ENCODE data around the gene FOXE3.

The FOXE3 gene

GRCh38 chr1:47434051-47434842, 18.2 kb downstream of the FOXE3 start:
- no peak for DNase-seq (ENCODE audit: insufficient read length, low spot score)
- no peak for TF ChIP-seq POLR2A (IDR thresholded peaks at IDR 0.05; ENCODE audit: low read depth, low read length)
- no peak for FAIRE-seq

GRCh38 chr1:47435506-47436303, 19.6 kb downstream of the FOXE3 start:
- TF ChIP-seq POLR2A (IDR thresholded peaks at IDR 0.05; ENCODE audit: low read depth, low read length), result no peak
- FAIRE-seq, result no peak
- no peak for DNase-seq (ENCODE audit: insufficient read length, low spot score)

DNA sequence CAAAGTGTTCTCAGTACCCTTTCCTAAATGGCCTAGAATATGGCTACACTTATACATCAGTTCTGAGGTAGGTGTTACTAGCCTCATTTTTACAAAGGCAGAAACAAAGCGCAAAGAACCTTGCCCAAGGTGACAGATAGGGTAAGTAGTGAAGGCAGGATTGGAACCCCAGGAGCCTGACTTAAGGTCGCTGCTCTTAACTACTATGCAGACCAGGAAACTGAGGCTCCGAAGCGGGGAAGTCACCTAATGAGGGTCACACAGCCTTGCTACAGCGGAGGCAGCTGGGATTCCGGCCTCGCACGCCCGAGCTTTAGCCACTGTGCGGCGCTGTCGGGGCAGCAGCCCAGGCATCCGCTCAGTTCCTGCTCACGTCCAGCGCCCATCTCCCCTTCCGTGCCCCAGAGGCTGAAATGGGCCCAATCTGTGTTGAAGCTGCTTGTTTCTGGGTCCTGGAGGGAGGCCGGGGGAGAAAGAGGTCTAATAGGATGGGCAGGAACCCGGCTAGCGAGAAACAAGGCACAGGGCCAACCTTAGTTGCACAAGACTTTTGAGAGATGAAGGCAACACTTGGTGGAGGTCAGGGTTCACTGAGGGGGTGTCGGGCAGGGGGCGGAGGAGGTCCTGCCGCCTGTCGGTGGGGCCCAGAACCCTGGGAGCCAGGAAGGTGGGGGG, 20.4 kb downstream of the FOXE3 start:
- peak; percentile 80 for DNase-seq (ENCODE audit: insufficient read length, low spot score)
- no peak for FAIRE-seq
- no peak for TF ChIP-seq POLR2A (IDR thresholded peaks at IDR 0.05; ENCODE audit: low read depth, low read length)

DNA sequence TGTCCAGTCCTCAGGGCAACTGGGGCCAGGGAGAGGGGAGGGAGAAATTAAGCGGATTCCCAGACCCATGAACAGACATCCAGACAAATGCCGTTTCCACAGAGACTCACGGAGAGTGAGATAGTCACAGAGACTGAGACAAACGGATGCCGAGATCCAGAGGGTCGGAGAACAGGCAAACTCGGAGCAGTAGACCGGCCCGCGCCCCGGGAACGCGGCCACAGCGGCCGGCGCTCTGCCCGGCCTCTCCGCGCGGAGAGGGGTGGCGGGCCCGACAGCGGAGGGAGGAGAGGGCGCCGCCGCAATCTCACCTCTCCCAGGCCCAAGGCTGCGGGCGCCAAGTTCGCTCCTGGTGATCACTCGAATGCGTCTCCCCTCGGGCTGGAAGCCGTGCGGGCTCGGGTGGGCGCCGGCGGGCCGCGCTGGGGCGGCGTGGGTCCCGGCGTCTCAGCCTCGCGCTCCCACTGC, 20.9 kb downstream of the FOXE3 start:
- FAIRE-seq (no peak), DNase-seq (ENCODE audit: insufficient read length, low spot score) (peak; percentile 26)
- TF ChIP-seq POLR2A (IDR thresholded peaks at IDR 0.05; ENCODE audit: low read depth, low read length), result no peak

DNA sequence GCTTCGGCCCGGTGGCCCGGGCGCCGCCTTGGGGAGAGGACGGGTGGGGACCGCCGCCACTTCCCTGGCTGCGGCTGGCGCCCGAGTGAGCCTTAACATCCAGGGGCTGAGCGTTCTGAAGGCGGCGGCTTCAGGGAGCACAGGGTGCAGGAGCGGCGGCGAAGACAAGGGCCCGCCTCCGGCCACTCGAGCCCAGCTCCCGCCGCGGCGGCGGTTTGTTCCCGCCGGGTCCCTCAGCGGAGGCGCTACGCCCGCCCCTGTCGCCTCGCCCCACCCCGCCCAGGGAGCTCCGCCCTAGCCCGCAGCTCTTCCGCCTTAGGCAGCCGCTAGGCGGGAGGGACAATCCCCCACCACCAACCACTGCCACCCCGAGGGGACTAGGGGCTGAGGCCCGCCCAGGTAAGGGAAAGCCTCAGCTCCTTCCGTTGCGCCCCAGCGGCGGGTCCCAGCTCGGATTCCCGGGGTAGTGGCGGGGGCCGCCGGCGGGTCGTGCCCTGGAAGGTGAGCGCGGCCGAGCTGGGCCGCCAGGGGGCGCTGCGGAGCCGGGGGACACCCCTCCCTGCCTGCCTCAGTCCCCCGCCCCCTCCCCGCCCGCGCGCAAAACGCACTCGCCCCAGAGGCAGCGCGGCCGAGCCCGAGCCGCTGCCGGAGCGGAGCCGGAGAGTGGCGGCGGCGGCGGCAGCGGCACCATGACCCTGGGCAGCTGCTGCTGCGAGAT, 21.5 kb downstream of the FOXE3 start, which contains the start of gene FOXD2:
TSS of gene FOXD2 (plus strand) at position 598 of the 718 bp plus-strand sequence. CDS start at position 690, 92 bp downstream.
- DNase-seq (ENCODE audit: insufficient read length, low spot score), result peak; percentile 87
- no peak for FAIRE-seq
- TF ChIP-seq POLR2A (IDR thresholded peaks at IDR 0.05; ENCODE audit: low read depth, low read length), result peak; percentile 78

DNA sequence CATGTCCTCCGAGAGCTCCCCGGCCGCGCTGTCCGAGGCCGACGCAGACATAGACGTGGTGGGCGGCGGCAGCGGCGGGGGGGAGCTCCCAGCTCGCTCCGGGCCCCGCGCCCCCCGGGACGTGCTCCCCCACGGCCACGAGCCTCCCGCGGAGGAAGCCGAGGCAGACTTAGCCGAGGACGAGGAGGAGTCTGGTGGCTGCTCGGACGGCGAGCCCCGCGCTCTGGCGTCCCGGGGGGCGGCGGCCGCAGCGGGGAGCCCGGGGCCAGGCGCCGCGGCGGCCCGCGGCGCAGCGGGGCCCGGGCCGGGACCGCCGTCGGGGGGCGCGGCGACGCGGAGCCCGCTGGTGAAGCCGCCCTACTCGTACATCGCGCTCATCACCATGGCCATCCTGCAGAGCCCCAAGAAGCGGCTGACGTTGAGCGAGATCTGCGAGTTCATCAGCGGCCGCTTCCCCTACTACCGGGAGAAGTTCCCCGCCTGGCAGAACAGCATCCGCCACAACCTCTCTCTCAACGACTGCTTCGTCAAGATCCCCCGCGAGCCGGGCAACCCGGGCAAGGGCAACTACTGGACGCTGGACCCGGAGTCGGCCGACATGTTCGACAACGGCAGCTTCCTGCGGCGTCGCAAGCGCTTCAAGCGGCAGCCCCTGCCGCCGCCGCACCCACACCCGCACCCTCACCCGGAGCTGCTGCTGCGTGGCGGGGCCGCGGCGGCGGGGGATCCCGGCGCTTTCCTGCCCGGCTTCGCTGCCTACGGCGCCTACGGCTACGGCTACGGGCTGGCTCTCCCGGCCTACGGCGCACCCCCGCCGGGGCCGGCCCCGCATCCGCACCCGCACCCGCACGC, 22.3 kb downstream of the FOXE3 start:
- DNase-seq (ENCODE audit: insufficient read length, low spot score), result no peak
- FAIRE-seq, result no peak
- no peak; the same call in 1 of the 2 replicates for TF ChIP-seq POLR2A (IDR thresholded peaks at IDR 0.05; ENCODE audit: low read depth, low read length)

DNA sequence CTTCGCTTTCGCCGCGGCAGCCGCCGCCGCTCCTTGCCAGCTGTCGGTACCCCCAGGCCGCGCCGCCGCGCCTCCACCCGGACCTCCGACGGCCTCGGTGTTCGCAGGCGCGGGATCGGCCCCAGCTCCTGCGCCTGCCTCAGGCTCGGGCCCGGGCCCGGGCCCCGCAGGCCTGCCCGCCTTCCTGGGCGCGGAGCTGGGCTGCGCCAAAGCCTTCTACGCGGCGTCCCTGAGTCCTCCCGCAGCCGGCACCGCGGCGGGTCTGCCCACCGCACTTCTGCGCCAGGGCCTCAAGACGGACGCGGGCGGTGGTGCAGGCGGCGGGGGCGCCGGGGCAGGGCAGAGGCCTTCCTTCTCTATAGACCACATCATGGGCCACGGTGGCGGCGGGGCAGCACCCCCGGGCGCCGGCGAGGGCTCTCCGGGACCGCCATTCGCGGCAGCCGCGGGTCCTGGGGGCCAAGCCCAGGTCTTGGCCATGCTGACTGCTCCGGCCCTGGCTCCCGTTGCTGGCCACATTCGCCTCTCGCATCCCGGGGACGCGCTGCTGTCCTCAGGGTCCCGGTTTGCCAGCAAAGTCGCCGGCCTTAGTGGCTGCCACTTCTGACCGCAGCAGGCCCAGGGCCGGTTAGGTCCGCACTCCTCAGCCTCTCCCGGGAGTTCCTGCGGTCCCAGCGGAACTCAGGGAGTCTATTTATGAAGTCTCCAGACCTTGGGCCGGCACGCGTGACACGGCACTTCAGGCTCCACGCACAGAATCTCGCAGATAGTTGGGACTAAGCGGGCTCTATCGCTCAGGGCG, 23.1 kb downstream of the FOXE3 start:
- DNase-seq (ENCODE audit: insufficient read length, low spot score) (no peak), FAIRE-seq (no peak)
- TF ChIP-seq POLR2A (IDR thresholded peaks at IDR 0.05; ENCODE audit: low read depth, low read length), result no peak

- no peak for DNase-seq (ENCODE audit: insufficient read length, low spot score)
- TF ChIP-seq POLR2A (IDR thresholded peaks at IDR 0.05; ENCODE audit: low read depth, low read length), result no peak
- FAIRE-seq, result no peak
Observed at GRCh38 chr1:47439819-47440598, 23.9 kb downstream of the FOXE3 start.

DNA sequence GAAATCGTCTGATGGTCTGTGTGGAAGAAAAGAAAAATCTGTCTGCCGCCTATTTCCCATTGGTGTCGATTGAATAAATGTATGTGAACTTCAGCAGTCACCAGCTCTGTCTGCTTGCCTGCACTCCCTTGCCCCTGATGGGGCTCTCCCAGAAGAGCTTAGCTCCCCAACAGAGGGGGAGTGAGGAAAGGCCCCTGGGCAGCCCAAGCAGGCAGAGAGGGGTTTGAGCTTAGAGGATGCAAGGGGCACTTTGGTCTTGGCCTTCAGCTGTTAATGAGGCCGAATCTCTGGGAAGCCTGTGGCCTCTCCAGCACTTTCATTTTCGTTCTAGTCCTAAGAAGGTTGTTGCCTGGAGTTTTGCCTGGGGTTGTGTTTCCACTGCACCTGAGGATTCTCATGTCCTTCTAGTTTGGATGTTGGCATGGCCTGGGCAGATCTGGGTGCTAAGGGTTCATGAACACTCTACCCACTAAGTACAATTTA, 24.6 kb downstream of the FOXE3 start:
- no peak for FAIRE-seq
- no peak for DNase-seq (ENCODE audit: insufficient read length, low spot score)
- no peak for TF ChIP-seq POLR2A (IDR thresholded peaks at IDR 0.05; ENCODE audit: low read depth, low read length)

GRCh38 chr1:47441450-47442106, 25.5 kb downstream of the FOXE3 start:
- TF ChIP-seq POLR2A (IDR thresholded peaks at IDR 0.05; ENCODE audit: low read depth, low read length), result no peak
- no peak for FAIRE-seq
- DNase-seq (ENCODE audit: insufficient read length, low spot score), result no peak

Measured in H54 (cell line).